Measurements from ENCODE around the gene HYAL2.

Gene HYAL2

GRCh38 chr3:50325113-50325480, 2.6 kb upstream of the HYAL2 start:
- in situ Hi-C loops (cut with MboI; ENCODE audit: low pct_unique_long_range_greater_than_20kb, low sequenced_read_pairs, unreplicated experiment): no loop called here
- DNase-seq (ENCODE audit: low spot score): no peak
- TF ChIP-seq CTCF (IDR thresholded peaks at IDR 0.05; ENCODE audit: extremely low read depth, insufficient read depth, missing control alignments): no peak

GRCh38 chr3:50324351-50325112, 2.0 kb upstream of the HYAL2 start:
- peak; percentile 83 for TF ChIP-seq CTCF (IDR thresholded peaks at IDR 0.05; ENCODE audit: extremely low read depth, insufficient read depth, missing control alignments)
- in situ Hi-C loops (cut with MboI; ENCODE audit: low pct_unique_long_range_greater_than_20kb, low sequenced_read_pairs, unreplicated experiment): no loop called here

GRCh38 chr3:50323614-50324199, 1.2 kb upstream of the HYAL2 start:
- TF ChIP-seq CTCF (IDR thresholded peaks at IDR 0.05; ENCODE audit: extremely low read depth, insufficient read depth, missing control alignments): no peak
- DNase-seq (ENCODE audit: low spot score): no peak
- in situ Hi-C loops (cut with MboI; ENCODE audit: low pct_unique_long_range_greater_than_20kb, low sequenced_read_pairs, unreplicated experiment): no loop called here

More at GRCh38 chr3:50324351-50325112, 2.0 kb upstream of the HYAL2 start:
- peak; percentile 80 for DNase-seq (ENCODE audit: low spot score)

- TF ChIP-seq CTCF (IDR thresholded peaks at IDR 0.05; ENCODE audit: extremely low read depth, insufficient read depth, missing control alignments): no peak
- in situ Hi-C loops (cut with MboI; ENCODE audit: low pct_unique_long_range_greater_than_20kb, low sequenced_read_pairs, unreplicated experiment): no loop called here
Observed at GRCh38 chr3:50323092-50323600, 601 bp upstream of the HYAL2 start.

GRCh38 chr3:50322115-50322385, 495 bp downstream of the HYAL2 start:
- in situ Hi-C loops (cut with MboI; ENCODE audit: low pct_unique_long_range_greater_than_20kb, low sequenced_read_pairs, unreplicated experiment): no loop called here
- no peak for DNase-seq (ENCODE audit: low spot score)
- TF ChIP-seq CTCF (IDR thresholded peaks at IDR 0.05; ENCODE audit: extremely low read depth, insufficient read depth, missing control alignments): no peak

More at GRCh38 chr3:50323092-50323600, 601 bp upstream of the HYAL2 start:
- no peak for DNase-seq (ENCODE audit: low spot score)

GRCh38 chr3:50321336-50322114, 1.0 kb downstream of the HYAL2 start:
- DNase-seq (ENCODE audit: low spot score): peak; percentile 93
- TF ChIP-seq CTCF (IDR thresholded peaks at IDR 0.05; ENCODE audit: extremely low read depth, insufficient read depth, missing control alignments): peak; percentile 59
- in situ Hi-C loops (cut with MboI; ENCODE audit: low pct_unique_long_range_greater_than_20kb, low sequenced_read_pairs, unreplicated experiment): no loop called here

Data from GM13977 (cell line).